NCI-H128 (cell line): ENCODE data around the gene FBP1.

ENCODE experiments used
- DNase-seq: peaks from one replicate; lab custom pipeline; 2025; ENCODE audit not compliant: unreplicated experiment; lab: John Stamatoyannopoulos, UW

The FBP1 gene

DNA sequence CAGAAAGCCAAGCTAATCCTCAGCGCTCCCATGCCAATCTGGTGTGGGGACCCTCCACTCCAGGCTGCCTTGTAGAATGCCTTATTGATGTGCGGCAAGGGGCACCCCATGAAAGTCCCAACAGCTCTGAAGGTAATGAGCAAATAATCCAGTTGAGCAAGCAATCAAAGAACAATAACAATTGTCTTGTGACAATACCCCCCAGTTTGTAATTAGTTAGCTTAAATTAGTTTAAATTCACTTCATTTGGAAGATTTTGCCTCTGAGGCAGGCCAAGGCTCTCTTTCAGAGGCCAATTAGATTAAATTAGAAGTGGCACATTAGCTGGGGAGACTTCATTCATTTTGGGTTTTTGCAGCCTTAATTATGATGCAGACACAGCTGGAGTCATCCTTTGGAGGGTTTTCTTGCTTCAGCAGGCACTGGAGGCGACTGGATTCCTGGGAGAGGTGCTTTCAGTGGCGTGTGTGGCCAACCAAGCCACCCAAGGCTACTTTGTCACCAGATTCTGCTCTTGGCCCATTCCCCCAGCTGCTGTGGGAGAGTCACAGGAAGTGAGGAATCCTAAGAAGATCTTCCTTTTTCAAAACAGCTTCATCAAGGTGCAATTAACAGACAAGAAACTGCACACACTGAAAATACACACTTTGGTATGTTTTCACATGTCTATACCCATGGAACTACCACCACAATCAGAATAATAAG lies 17.9 kb upstream of the FBP1 start:
- no peak for DNase-seq

DNA sequence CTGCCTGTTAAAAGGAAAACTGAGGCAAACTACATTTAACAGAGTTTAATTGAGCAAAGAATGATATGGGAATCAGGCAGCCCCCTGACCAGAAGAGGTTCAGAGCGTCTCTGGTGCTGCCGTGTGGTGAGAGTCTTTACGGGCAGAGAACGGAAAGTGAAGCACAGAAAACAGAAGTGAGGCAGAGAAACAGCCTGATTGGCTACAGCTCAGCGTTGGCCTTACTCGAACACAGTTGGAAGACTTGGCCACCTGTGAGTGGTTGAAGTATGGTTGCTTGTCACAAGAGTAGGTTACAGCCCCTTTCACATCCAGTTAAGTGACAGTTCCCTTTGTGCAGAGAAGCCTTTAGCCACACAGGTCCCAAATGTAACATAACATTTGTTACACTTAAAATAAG lies 16.9 kb upstream of the FBP1 start:
- DNase-seq: peak; percentile 19

DNA sequence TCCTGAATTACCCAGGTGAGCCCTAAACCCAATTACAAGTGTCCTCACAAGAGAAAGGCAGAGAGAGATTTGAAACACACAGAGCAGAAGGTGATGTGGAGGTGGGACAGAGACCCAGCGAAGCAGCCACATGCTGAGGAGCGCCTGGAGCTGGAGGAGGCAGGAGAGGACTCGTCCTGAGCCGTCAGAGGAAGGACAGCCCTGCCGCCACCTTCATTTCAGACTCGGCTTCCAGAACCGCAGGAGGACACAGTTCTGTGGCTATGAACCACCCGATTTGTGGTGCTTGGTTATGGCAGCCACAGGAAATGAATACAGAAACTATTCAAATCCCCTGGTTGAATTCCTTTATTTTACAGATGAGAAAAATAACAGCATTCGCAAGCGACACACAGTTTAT lies 16.4 kb upstream of the FBP1 start:
- no peak for DNase-seq

DNA sequence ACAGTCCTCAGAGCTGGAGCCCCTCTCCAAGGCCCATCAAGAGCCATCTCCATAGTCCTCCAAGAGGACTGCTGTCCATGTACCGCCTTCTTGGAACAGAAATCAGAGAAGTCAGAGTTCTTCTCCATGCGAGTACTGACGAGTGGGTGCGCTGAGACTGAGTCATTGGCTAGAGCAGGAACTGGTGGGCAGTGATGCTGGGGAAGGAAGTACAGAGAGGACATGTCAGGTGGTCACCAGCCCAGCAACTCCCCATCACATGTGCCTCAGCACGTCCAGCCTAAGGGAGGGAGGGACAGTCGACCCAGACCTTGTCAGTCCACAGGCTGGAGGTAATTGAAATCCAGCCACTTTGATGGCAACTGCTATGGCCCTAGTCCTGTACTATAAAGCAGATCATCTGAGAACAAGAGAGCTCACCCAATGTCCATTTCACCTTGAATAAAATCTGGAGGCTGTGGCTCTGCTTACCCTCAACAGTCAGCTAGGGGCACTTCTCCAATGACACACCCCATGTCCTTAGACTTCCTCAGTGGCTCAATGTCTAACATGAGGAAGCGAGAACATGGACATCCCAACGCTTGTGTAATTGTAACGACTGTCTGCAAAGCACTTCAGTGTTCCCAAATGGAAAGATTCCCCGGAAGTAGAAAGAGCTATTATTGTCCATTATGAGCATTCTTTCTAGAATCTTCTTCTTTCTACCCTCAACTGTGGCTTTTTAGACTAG lies 15.0 kb upstream of the FBP1 start:
- DNase-seq: no peak

DNA sequence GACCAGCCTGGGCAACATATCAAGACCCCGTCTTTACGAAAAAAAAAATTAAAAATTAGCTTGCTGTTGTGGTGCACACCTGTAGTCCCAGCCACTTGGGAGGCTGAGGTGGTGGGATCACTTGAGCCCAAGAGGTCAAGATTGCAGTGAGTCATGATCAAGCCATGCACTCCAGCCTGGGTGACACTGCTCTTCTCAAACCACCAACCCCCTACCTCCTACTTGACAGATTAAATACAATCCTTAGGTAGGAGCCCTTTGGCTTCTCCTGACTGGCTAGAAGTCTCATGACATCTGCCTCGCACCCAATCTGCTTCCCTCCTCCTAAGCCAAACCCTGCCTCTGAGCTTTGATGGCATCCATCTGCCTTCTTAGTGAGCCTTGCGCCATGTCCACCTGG lies 11.6 kb upstream of the FBP1 start:
- no peak for DNase-seq

DNA sequence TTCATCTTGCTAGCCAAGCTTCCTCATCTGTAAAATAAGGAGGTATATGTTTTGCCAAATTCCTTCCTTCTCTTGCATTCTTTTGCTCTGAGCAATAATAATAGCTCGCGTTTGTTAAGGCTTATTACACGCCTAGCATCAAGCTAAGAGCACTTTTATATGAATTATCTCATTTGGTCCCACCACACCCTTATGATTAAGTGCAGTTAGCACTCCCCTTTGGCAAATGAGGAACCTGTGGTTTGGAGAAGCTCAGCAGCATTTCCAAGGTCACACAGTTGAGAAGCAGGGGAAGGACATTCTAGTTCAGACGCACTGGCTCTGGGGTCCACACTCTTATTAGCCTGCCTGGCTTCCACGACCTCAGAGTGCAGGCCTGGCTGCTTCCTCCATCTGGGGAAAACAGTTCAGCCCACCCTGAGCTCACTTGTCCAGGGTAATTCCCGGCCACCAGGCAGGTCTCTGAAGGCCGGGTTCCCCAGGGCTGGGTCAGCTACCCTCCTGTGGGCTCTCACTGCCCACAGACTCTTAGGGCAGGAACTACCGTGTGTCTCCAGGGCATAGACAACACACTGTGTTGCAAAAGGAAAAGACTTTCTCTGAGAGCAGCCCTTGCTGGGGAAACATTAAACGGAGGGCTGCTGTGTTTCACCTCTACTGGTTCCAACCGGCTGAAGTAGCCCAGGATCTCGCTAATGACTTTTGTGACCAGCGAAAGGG lies 9.9 kb upstream of the FBP1 start:
- no peak for DNase-seq

DNA sequence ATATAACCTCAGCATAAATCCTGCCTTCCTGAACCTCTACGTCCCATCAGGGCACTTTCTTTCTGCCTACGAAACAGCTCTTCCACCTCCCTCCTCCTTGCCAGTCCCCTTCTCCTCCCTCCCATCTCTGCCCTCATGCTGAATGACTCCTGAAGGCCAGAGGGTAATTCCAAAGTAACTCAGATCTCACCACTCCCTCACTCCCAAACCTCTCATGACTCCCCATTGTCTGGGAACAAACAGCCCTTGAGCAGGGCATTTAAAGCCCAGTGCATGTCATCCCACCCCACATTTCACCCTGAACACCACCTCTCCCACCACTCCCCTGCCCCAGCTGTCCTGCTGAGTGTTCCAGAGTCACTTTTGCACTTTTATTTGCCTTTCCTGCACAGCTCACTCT lies 8.9 kb upstream of the FBP1 start:
- no peak for DNase-seq

DNA sequence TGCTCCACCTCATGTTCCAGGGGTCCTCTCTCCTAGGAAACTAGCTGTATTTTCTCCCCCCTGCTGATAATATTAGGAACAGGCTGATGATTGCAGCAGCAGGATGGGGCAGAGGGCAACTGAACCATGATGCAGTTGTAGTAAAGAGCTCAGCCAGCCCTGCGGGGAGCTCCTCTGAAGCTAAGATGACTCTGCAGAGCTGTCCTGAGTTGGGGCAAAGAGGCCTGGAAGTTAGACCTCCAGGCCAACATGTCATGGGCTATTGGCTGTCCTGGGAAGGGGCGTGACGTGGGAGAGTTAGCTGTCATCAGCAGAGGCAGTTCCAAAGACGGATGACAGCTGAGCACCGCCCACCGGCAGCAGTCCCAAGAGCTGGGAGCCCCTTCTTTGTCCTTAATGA lies 6.6 kb upstream of the FBP1 start:
- DNase-seq: no peak

DNA sequence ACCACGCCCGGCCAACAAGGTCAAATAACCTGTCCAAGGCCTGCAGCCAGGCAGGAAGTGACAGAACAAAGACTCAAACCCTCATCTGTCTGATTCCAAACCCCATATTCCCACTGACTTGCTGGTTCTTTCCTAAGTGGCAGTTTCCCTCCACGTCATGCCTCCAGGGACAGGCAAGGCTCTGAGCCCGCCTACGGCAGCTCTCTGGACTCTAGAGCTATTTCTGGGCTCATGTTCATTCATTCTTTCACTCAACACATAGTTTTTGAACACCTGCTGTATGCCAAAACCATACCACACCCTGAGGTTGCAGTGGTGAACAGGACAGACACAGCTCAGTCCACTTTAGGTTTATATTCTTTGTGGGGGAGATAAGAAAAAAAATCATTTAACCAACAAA lies 5.2 kb upstream of the FBP1 start:
- DNase-seq: no peak

DNA sequence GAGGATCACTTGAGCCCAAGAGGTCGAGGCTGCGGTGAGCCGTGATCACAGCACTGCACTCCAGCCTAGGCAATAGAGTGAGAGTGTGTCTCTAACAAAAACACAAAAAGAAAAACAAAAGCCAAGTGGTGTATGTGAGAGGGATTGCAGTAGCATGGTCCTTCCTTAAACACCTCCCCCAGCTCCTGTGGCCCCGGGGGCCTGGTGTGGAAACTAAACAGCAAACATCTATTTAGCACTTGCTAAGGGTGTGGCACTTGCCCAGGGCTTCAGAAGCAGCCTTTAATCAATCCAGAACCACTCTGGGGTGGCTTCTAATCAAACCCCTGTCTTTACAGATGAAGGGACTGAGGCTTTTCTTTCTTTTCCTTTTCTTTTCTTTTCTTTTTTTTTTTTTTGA lies 4.4 kb upstream of the FBP1 start:
- DNase-seq: no peak

DNA sequence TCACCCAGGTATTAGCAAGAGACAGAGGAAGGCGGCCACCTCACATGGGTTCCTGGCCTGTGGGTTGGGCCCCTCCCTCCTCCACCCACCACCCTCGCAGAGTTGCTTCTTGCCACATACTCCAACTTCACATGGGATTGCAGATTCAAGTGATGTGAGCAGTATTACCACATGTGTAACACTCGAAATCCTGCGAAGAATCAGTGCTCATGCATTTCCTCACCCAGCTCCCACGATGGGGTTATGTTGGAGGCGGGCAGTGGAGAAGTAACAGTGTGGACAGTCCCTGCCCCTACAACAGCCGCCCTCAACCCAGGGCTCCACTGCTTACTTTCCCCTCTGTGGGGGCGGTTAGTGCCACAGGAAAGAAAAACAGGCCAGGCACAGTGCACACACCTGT lies 3.9 kb upstream of the FBP1 start:
- no peak for DNase-seq

DNA sequence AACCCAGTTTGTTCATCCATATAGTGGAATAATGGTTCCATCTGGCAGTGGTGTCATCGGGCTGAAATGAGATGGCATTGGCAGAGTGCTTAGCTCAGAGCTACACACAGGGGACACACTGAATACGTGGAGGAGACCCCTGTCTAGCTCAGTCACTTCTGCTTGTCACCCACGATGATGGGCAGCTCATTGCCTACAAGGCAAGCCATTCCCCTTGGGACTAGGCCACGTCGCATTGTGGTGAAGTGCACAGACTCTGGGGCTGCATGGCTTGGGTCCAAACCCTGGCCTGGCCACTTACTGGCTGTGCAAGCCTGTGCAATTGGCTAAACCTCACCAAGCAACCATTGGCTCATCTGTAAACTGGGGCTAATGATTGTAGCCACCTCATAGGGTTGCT lies 3.2 kb upstream of the FBP1 start:
- DNase-seq: no peak

DNA sequence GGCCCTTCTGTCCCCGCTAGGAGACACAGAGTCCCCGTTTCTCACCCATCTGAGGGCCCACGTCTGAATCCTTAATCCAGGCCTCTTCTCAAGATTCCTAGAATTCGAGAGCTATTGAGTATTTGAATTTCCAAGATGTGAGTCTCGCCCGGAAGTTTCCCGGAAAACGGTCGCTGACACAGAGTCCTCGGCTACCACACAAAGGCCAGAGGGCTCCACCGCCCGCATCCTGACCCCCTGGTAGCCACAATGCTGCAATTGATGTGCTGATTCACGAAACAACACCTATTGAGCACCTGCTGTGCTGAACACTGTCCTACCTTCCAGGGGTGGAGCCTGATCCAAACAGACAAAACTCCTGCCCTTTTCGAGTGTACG lies 670 bp upstream of the FBP1 start:
- DNase-seq: no peak

DNA sequence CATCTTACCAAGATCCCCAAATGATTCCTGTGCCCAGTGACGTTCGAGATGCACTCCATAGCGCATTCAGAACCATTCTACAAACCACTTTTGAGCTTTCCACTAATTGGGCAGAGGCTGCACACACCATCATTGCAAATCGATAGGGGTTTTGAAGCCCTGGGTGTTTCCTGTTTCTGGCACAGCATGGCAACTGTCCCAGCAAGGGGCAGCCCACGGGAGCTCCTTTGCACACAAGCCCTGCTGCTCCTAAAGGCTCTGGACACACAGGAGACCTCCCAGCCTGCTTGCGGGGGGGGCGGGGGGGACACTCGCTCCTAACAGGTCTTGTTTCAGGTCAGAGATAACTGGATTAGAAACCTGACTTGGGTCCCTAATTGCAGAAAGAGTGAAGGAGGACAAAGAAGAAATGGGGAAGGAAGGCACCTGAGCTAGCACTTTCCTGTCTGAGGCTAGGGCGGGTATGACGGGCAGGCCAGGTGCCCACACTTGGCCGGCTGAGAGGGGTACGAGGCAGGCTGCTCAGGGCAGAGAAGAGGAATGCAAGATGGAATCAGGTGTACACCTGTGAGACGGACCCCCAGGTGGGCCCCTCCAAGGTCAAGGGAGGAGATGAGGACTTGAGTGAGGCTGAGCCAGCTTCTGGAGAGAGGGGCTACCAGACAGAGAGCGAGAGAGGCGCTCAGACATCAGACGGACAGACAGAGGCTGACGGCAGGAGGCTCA lies 820 bp downstream of the FBP1 start:
- DNase-seq: no peak

DNA sequence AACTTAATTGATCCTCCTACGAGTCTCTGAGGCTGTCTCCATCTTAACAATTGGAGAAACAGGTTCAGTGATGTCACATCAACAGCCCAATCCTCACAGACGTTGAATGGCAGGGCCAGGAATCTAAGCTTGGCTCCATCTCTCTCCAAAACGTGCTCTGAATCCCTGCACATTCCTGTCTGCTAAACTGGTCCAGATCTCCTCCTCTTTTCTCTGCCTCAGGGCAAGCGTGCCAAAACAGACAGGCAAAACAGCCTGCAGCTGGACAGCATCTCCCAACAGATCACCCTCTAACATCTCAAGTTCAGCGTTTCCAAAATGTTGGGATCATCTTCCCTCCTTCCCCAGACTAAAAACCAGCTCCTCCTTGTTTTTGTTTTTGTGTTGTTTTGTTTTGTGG lies 6.6 kb downstream of the FBP1 start:
- no peak for DNase-seq

DNA sequence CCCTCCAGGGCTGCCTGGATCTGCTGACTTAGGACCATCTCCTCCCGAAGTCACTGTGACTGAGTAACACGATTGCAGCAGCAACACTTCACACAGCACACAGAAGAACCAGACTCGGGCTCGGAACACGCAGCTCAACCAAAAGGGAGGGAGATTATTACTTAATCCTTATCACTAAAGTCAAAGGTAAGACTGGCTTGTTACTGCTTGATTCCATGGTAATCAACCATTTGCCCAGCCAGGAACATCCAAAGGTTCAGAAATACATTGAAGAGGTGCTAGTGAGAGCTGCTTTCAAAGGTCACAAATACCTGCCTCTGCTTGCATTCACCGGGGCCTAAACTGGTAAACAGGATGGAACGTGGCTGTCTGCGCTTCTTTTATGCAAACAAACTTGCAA lies 7.7 kb downstream of the FBP1 start:
- no peak for DNase-seq

DNA sequence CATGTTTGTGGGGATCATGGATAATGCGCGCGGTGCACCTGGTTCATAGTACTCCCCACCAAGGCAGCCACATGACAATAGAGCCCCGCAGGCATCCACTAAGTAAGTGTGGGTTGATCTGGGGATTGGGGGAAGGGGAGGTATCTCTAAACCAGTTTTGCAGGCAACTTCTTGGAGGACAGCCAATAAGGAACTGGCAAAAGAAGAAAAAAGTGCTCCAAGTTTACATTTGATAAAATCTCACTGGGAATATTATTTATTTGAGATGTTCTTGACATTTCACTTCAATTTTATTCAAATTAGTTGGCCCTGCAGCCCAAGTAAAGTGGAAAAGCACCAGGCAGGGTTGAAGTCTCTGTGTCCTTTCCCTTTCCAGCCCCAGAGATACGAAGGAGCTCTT lies 8.5 kb downstream of the FBP1 start:
- DNase-seq: no peak

DNA sequence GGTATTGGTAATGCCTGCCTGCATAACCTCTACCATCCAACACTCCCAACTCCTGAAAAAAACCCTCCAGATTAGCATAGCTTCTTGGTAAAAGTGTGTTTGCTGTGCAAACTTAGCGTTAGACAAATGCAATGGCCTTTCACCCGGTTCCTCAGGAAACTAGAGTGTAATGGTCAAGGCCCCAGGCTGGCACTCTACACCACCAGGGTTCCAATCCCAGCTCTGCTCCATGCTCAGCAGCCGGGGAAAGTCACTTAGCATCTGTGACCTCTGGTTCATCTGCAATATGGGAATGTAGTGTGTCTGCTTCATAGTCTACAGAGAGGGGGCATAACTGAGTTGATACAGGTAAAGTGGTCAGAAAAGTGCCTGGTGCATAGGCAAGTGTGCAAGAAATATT lies 9.0 kb downstream of the FBP1 start:
- DNase-seq: no peak

DNA sequence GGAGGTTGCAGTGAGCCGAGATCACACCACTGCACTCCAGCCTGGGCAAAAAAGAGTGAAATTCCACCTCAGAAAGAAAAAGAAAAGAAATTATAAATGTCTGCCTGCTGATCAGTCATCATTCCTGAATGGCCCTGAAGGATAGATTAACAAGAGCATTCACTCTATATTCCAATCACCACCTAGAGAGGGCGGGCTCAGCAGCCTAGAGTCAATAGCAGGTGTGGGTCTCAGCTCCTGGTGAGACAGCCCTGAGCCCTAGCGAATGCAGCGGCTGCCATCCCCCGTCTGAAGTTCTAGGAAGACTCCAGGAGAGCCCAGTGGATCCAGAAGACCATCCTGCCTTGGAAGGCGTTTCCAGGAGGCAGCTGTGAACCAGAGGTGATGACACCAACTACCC lies 12.0 kb downstream of the FBP1 start:
- no peak for DNase-seq

DNA sequence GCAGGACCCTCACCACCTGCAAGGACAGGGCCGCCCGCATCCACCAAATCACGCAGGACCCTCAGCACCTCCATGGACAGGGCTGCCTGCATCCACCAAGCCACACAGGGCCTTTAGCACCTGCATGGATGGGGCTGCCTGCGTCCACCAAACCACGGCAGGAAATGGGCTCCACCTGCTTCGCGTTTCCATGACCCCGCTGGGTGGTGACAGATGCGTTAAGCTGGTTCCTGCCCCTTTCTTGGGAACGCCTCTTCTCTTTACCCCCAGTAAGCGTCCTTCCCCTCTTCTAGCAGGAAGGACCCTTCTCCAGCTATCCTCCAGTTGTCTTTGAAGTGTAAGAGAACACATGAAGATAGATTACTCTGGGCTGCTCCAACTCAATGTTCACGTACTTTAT lies 13.5 kb downstream of the FBP1 start:
- no peak for DNase-seq

DNA sequence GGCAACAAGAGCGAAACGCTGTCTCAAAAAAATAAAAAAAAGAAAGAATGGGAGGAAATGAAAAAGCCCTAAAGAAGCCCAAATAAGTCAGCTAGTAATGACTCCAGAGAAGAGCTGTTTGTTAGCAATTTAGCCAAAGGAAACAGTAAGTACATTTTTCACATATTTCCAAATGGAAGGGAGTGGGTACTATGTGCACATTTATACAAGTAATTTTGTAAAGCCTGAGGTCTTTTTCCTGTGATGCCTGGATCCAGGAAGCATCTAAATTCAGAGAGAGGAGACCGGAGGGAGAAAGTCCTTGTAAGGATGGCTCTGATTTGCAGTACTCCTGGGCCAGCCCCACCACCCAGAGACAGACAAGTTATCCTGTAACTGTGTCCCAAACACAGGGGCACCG lies 14.7 kb downstream of the FBP1 start:
- DNase-seq: no peak

DNA sequence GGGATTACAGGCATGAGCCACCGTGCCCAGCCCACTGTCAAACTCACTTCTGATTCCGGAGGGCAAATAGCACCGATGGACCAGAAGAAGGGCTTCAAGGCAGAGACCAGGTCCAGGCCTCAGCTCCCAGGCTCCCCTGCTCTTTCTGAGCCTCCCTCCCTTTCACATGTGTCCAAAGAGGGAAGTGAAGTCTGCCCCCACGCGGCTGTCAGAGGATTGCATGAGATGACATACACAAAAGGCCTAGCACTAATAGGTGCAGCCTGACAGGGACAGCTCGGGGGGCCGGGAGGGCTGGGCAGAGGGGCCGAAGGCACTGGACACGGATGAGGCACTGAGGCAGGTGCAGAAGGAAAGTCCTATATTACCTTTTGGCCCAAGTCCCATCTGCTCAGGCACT lies 16.1 kb downstream of the FBP1 start:
- no peak for DNase-seq
